Esophagus (tissue), 2 donors: ENCODE data around the gene FAAP20. TPM values are rescaled to one million over a fixed set of nuclear protein-coding genes. Genes with fewer than 3 reads are reported as not detected.

ENCODE experiments used
- H3K27ac ChIP-seq, 2 donors: one replicate each; pipeline ENCODE4 v1.5.1; 2013; ENCODE audit warnings: low read depth in 2 of 2, mild to moderate bottlenecking in 2 of 2, inconsistent platforms in 1 of 2, low read length in 1 of 2, moderate library complexity in 1 of 2
- H3K27me3 ChIP-seq, 2 donors: one replicate each; pipeline ENCODE4 v1.6.1; 2013; ENCODE audit warnings: low read length in 2 of 2, control low read depth in 1 of 2, mild to moderate bottlenecking in 1 of 2; ENCODE audit not compliant: insufficient read depth in 2 of 2, control insufficient read depth in 1 of 2
- H3K36me3 ChIP-seq, 2 donors: one replicate each; pipeline ENCODE4 v1.6.1; 2013; ENCODE audit warnings: low read length in 1 of 2; ENCODE audit not compliant: control insufficient read depth in 2 of 2, insufficient read depth in 2 of 2
- H3K4me1 ChIP-seq, 2 donors: one replicate each; pipeline ENCODE4 v1.6.1; 2013; ENCODE audit warnings: low read length in 1 of 2; ENCODE audit not compliant: control insufficient read depth in 2 of 2, insufficient read depth in 2 of 2
- H3K4me3 ChIP-seq, 2 donors: one replicate each; pipeline ENCODE4 v1.5.1; 2013; ENCODE audit warnings: low read length in 2 of 2, mild to moderate bottlenecking in 2 of 2, low read depth in 1 of 2, moderate library complexity in 1 of 2
- H3K9me3 ChIP-seq, 2 donors: one replicate each; pipeline ENCODE4 v1.6.1; 2013; ENCODE audit warnings: mild to moderate bottlenecking in 2 of 2, low read depth in 1 of 2, low read length in 1 of 2, moderate library complexity in 1 of 2; ENCODE audit not compliant: control insufficient read depth in 2 of 2, insufficient read depth in 1 of 2
- WGBS, 2 donors: extraction: QIAGEN DNeasy Blood & Tissue Kit; methylation state at CpG; one replicate each; pipeline ENCODE4 v1.1.7; 2013; 5-methylcytosine and 5-hydroxymethylcytosine counted together
- polyA plus RNA-seq, 2 donors: library from polyadenylated mRNA; stranded (reverse); fragments of 200-250 nt; gene quantifications; one replicate each; pipeline ENCODE4 v1.2.3, GENCODE V29; 2013
- donor health status: healthy with polysubstance abuse.
- donor health status: Bipolar disorder and iron deficiency.

FAAP20 gene
- polyA plus RNA-seq, 2 donors, result 32.9 to 44.8 TPM

DNA sequence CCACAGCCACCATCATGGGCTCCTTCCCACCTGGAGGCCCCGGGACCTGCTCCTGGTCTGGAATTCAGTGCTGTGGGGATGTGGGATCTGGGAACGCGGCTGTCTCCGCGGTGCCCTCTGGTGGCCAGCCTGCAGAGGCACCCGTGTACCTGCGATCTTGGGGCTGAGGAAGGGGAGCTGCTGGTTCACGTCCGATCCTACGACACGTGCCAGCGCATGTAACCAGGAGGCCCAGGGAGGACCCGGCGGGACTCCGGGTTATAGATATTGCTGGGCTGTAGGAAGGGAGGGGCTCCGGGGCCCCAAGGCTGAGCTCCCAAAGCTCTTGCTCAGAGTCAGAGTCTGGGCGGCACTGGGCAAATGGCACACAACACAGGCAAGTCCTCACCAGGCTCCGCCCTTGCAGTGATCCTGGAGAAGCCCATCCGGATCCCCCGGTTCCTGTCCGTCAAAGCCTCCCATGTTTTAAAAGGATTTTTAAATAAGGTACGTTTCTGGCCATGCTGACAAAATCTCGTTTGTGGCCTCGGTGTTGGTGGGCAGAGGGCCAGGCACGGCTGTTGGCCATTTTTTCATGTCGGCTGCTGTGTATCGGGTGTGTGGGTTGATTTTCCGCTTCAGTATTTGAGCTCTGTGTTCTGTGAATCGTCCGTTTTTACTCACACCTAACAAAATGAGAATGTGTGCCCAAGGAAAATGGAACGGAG lies 20.1 kb downstream of the FAAP20 start:
- WGBS, 2 donors, result 15 to 20% methylated on average over 31 of the region's 31 CpGs
- Histone ChIP-seq H3K4me3 (peak overlapping the region; percentile 20 to 30), H3K4me1 (peaks cover 4 to 5% of the 10 kb centered on the region in 2 donors), H3K9me3 (no peaks in the 10 kb centered on the region), H3K27me3 (no peaks in the 10 kb centered on the region), H3K27ac (peak overlapping the region in 1 of 2 donors; percentile 20), H3K36me3 (peaks cover 0 to 39% of the 10 kb centered on the region in 2 donors)

DNA sequence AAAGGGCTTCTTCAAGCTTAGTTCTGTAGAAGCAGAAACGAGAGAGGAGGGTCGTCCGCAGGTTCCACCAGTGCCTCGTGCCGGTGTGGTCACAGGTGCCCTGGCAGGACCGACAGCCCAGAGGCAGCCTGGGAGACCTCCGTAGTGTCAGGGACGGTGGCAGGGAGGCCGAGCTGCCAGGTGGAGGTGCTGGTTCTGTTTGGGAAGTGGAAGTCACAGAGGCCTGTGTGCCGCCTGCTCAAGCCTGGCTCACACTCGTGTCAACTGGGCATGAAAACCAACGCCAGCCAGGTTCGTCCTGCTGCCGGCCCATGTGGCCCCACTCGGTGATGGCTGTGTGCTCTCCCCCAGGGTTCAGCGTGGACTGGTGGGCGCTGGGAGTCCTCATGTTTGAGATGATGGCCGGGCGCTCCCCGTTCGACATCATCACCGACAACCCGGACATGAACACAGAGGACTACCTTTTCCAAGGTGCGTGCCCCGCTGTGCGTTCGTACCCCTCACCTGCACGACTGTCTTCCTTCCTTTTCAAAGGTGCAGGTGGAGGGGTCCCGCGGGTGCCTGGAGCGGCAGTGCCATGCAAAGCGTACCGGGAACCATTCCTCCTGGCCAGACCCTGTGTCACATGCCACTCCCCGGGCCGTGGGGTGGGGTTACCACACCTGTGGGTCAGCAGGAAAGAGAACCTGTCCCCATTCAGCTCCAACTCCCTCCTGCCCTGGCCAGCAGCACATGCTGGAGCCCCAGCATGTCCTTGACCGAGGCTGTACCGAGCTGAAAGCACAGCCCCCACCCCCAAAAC lies 20.8 kb downstream of the FAAP20 start:
- Histone ChIP-seq H3K4me3 (no peak overlapping the region), H3K27ac (no peak overlapping the region), H3K9me3 (no peaks in the 10 kb centered on the region), H3K36me3 (peaks cover 0 to 39% of the 10 kb centered on the region in 2 donors), H3K4me1 (peaks cover 4 to 5% of the 10 kb centered on the region in 2 donors), H3K27me3 (no peaks in the 10 kb centered on the region)
- WGBS, 2 donors, result 79 to 81% methylated on average over 37 of the region's 37 CpGs

DNA sequence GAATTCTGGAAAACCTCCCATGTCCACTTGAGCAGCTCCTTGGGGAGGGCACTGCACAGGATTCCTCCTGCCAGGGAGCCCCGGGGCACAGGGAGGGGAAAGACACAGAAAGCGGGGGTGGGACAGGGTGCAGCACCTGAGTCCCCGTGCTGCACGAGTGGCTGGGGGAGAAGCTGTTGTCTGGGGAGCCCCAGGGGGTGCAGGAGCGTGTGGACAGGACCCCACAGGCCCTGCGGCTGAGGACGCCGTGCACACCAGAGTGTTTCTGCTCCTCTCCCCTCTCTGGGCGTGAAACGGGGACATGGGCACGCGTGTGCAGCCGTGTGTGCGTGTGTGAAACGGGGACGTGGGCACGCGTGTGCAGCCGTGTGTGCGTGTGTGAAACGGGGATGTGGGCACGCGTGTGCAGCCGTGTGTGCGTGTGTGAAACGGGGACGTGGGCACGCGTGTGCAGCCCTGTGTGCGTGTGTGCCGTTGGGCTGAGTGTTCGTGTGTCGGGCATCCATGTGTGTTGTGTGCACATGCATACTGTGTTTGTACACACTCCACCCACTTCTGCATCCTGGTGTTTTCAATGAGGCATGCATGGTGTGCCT lies 21.9 kb downstream of the FAAP20 start:
- H3K27me3 ChIP-seq, result no peaks in the 10 kb centered on the region
- no peak overlapping the region for H3K27ac ChIP-seq
- H3K36me3 ChIP-seq, result peaks cover 0 to 29% of the 10 kb centered on the region in 2 donors
- peaks cover 3 to 4% of the 10 kb centered on the region in 2 donors for H3K4me1 ChIP-seq
- H3K4me3 ChIP-seq, result no peak overlapping the region
- 91 to 95% methylated on average over 32 to 33 of the region's 33 CpGs for WGBS, 2 donors
- H3K9me3 ChIP-seq, result no peaks in the 10 kb centered on the region

DNA sequence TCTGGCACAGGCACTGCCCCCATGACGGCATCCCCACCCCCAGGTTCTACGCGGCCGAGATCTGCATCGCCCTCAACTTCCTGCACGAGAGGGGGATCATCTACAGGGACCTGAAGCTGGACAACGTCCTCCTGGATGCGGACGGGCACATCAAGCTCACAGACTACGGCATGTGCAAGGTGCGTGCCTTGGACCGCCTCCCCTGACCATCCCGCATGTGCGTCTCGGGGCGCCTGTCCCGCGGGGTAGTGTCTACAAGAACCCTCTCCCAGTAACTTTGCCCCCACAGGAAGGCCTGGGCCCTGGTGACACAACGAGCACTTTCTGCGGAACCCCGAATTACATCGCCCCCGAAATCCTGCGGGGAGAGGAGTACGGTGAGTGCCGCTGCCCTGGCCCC lies 22.6 kb downstream of the FAAP20 start:
- Histone ChIP-seq H3K9me3 (no peaks in the 10 kb centered on the region), H3K27me3 (no peaks in the 10 kb centered on the region), H3K4me3 (no peak overlapping the region), H3K4me1 (peaks cover 3 to 4% of the 10 kb centered on the region in 2 donors), H3K27ac (no peak overlapping the region), H3K36me3 (peaks cover 0 to 23% of the 10 kb centered on the region in 2 donors)
- 94 to 95% methylated on average over 26 of the region's 26 CpGs for WGBS, 2 donors

DNA sequence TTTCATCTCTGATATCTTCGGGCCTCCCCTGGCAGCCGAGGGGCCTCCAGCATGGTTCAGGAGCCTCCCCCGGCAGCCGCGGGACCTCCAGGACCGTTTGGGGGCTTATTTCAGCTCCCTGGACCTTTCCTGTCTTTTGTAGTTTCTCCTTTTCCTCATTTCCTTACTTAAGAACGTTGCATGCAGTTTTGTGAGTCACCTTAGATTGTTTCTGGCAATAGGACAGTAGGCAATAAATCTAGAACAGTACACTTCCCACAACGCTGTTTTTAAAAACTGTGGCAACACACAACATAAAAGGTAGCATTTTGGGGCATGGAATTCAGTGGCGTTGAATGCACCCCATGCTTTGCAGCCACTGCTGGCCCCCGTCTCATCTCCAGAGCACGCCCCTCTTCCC lies 24.4 kb downstream of the FAAP20 start:
- peaks cover 0 to 16% of the 10 kb centered on the region in 2 donors for H3K36me3 ChIP-seq
- no peak overlapping the region for H3K4me3 ChIP-seq
- WGBS, 2 donors, result 80 to 82% methylated on average over 11 of the region's 11 CpGs
- H3K27me3 ChIP-seq, result no peaks in the 10 kb centered on the region
- peaks cover 3 to 4% of the 10 kb centered on the region in 2 donors for H3K4me1 ChIP-seq
- H3K27ac ChIP-seq, result no peak overlapping the region
- no peaks in the 10 kb centered on the region for H3K9me3 ChIP-seq

DNA sequence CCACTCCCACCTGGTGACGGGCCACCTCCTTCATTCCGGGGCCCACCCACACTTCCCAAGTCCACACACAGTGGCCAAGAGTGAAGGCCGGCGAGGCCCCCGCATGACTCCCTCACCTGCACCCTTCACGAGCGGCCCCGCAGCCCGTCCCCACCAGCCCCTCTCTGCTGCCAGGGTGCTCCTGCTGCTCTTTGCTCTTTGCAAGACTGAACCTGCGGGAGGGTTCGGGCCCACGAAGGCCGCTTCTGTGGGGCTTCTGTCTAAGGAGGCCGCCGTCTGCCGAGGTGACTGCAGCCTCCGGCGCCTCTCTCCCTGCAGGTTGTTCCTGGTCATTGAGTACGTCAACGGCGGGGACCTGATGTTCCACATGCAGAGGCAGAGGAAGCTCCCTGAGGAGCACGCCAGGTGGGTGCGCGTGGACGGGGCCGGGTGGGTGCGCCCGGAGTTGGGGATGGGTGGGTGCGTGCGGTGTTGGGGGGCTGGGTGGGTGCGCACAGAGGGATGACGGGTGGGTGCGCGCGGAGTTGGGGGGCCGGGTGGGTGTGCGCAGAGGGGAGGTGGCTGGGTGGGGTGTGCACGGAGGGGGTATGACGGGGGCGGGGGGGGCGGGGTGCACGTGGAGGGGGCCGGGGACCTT lies 25.3 kb downstream of the FAAP20 start:
- peaks cover 0 to 16% of the 10 kb centered on the region in 2 donors for H3K36me3 ChIP-seq
- H3K4me3 ChIP-seq, result no peak overlapping the region
- no peaks in the 10 kb centered on the region for H3K9me3 ChIP-seq
- H3K4me1 ChIP-seq, result peaks cover 3 to 4% of the 10 kb centered on the region in 2 donors
- no peak overlapping the region for H3K27ac ChIP-seq
- WGBS, 2 donors, result 94 to 95% methylated on average over 34 to 43 of the region's 43 CpGs
- no peaks in the 10 kb centered on the region for H3K27me3 ChIP-seq

DNA sequence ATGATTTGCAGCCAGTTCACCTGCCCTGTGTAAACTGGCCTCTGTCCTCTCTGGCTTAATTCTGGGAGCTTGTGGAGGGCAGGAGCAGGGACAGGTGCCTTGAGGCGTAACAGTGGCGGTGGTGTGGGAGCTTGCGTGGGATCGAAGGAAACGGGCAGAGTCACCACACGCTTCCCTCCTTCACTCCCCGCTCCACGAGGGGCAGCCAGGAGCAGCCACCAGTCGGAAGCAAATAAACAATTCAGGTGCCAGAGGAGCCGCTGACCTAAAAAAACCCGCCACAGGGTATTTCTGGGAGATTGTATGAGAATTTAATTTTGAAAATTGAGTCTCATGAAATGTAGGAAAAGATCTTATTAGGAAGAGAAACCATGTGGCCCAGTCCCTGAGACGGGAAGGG lies 26.0 kb downstream of the FAAP20 start:
- Histone ChIP-seq H3K4me3 (no peak overlapping the region), H3K36me3 (peaks cover 0 to 13% of the 10 kb centered on the region in 2 donors), H3K4me1 (peaks cover 0 to 3% of the 10 kb centered on the region in 2 donors), H3K27ac (no peak overlapping the region), H3K9me3 (no peaks in the 10 kb centered on the region), H3K27me3 (no peaks in the 10 kb centered on the region)
- 90 to 91% methylated on average over 12 of the region's 12 CpGs for WGBS, 2 donors

DNA sequence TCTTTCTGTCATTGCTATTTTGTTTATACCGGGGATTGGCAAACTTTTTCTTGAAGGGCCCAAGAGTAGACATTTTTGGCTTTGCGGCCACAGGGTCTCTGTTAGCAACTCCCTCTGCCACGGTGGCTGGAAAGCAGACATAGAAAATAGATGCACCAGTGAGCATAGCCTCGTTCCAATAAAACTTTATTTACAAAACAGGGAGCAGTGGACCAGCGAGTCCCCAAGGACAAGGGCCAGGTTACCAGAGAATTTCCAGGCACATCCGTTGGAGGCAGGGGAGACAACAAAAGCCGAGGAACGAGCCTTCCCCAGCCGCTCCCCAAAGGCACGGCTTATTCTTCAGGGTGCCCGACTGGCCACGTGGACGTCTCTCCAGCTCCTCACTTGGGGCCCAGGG lies 26.5 kb downstream of the FAAP20 start:
- H3K36me3 ChIP-seq, result peaks cover 0 to 15% of the 10 kb centered on the region in 2 donors
- no peak overlapping the region for H3K27ac ChIP-seq
- H3K9me3 ChIP-seq, result no peaks in the 10 kb centered on the region
- H3K4me1 ChIP-seq, result peaks cover 0 to 3% of the 10 kb centered on the region in 2 donors
- no peaks in the 10 kb centered on the region for H3K27me3 ChIP-seq
- 94 to 95% methylated on average over 13 of the region's 13 CpGs for WGBS, 2 donors
- H3K4me3 ChIP-seq, result no peak overlapping the region

DNA sequence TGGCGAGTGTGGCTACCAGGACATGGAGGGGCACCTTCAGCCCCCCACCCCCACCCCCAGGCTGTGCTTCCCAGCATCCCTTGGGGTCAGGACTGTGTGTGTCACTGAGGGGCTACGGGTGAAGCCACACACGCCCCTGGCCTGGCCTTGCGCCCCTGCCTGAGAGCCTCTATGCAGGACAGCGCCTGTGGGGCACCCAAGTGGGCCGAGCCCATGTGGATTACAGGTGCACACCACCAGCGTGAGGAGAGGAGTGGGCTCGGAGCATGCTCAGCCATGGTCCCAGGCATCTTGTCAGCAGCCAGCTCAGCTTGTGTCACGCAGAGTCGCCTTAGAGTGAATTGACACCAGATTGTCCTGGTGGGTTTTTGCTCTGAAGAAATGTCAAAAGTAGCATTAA lies 27.9 kb downstream of the FAAP20 start:
- H3K4me3 ChIP-seq, result no peak overlapping the region
- H3K27me3 ChIP-seq, result no peaks in the 10 kb centered on the region
- H3K9me3 ChIP-seq, result no peaks in the 10 kb centered on the region
- WGBS, 2 donors, result 92 to 94% methylated on average over 10 of the region's 10 CpGs
- no peak overlapping the region for H3K27ac ChIP-seq
- peaks cover 0 to 3% of the 10 kb centered on the region in 2 donors for H3K4me1 ChIP-seq
- peaks cover 0 to 14% of the 10 kb centered on the region in 2 donors for H3K36me3 ChIP-seq
